BLaER1 treated with 17β-estradiol and CSF1 and Interleukin-3, amounts not matched to agents 10 nM and 100 nM (cell line): ENCODE measurements around the gene LRRD1.

Experiments used
- H3K27ac ChIP-seq, 11 experiments: shearing (Covaris generic); formaldehyde crosslinking; 2 replicates each; pipeline ENCODE4 v1.8.1; 2022
- H3K27me3 ChIP-seq, 11 experiments: shearing (Covaris generic); formaldehyde crosslinking; 2 replicates each; pipeline ENCODE4 v1.8.1; 2022
- H3K36me3 ChIP-seq, 11 experiments: shearing (Covaris generic); formaldehyde crosslinking; 2 replicates each; pipeline ENCODE4 v1.8.1; 2022
- H3K4me1 ChIP-seq, 10 experiments: shearing (Covaris generic); formaldehyde crosslinking; 2 replicates each; pipeline ENCODE4 v1.8.1; 2022
- H3K4me2 ChIP-seq, 11 experiments: shearing (Covaris generic); formaldehyde crosslinking; 2 replicates each; pipeline ENCODE4 v1.8.1; 2022
- H3K4me3 ChIP-seq, 10 experiments: shearing (Covaris generic); formaldehyde crosslinking; 2 replicates each; pipeline ENCODE4 v1.8.1; 2022
- H3K9ac ChIP-seq, 11 experiments: shearing (Covaris generic); formaldehyde crosslinking; 2 replicates each; pipeline ENCODE4 v1.8.1; 2022
- H3K9me3 ChIP-seq, 11 experiments: shearing (Covaris generic); formaldehyde crosslinking; replicated peaks in 1 of 11; 2 replicates each; pipeline ENCODE4 v1.8.1; 2022
- H4K20me1 ChIP-seq, 11 experiments: shearing (Covaris generic); formaldehyde crosslinking; 2 replicates each; pipeline ENCODE4 v1.8.1; 2022
- Cebpa-rat ChIP-seq, 11 experiments: shearing (Covaris generic); IDR thresholded peaks; 2 replicates each; pipeline ENCODE4 v1.8.1; 2022

The LRRD1 gene

DNA sequence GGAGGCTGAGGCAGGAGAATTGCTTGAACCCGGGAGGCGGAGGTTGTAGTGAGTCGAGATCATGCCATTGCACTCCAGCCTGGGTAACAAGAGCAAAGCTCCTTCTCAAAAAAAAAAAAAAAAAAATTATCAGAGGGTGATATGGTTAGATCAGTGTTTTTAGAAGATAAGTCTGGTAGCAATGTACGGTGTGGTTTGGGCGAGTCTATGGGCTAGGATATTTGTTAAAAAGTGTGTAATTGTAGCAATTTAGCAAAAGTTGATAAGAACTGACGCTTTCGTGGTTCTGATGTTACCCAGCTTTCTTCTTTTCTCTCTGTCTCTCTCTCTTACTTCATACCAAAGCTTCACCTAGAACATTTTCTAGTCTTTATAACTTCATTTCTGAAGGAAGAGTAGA lies 37.8 kb downstream of the LRRD1 start:
- no peaks in the 10 kb centered on the region for H3K4me1 ChIP-seq
- H3K27ac ChIP-seq: no peak overlapping the region
- no peaks in the 10 kb centered on the region for H3K36me3 ChIP-seq
- no peak overlapping the region for H3K4me3 ChIP-seq
- H3K4me2 ChIP-seq: no peak overlapping the region
- no peaks in the 10 kb centered on the region for H4K20me1 ChIP-seq
- H3K27me3 ChIP-seq: no peaks in the 10 kb centered on the region
- peaks cover 0 to 39% (median 9%) of the 10 kb centered on the region in 11 experiments; a peak in 16 of 22 replicates for H3K9me3 ChIP-seq
- no peak overlapping the region for H3K9ac ChIP-seq
- TF ChIP-seq Cebpa-rat (IDR thresholded peaks at IDR 0.05): no peak

DNA sequence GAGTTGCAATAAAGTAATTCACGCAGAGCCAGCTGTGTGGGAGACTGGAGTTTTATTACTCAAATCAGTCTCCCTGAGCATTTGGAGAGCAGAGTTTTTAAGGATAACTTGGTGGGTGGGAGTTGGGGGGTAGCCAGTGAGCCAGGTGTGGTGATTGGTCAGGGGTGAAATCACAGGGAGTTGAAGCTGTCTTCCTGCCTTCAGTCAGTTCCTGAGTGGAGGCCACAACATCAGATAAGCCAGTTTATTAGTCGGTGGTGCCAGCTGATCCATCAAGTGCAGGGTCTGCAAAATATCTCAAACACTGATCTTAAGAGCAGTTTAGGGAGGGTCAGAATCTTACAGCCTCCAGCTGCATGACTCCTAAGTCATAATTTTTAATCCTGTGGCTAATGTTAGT lies 41.4 kb downstream of the LRRD1 start:
- H3K4me2 ChIP-seq: no peak overlapping the region
- TF ChIP-seq Cebpa-rat (IDR thresholded peaks at IDR 0.05): no peak
- peaks cover 10 to 23% (median 16%) of the 10 kb centered on the region in 10 experiments; a peak in 19 of 20 replicates for H3K4me1 ChIP-seq
- no peaks in the 10 kb centered on the region for H3K36me3 ChIP-seq
- H4K20me1 ChIP-seq: peaks cover 0 to 9% (median 0%) of the 10 kb centered on the region in 11 experiments; a peak in 7 of 22 replicates
- no peak overlapping the region for H3K4me3 ChIP-seq
- H3K27me3 ChIP-seq: no peaks in the 10 kb centered on the region
- H3K9me3 ChIP-seq: peaks cover 0 to 28% (median 6%) of the 10 kb centered on the region in 11 experiments; a peak in 14 of 22 replicates
- no peak overlapping the region for H3K27ac ChIP-seq
- no peak overlapping the region for H3K9ac ChIP-seq

DNA sequence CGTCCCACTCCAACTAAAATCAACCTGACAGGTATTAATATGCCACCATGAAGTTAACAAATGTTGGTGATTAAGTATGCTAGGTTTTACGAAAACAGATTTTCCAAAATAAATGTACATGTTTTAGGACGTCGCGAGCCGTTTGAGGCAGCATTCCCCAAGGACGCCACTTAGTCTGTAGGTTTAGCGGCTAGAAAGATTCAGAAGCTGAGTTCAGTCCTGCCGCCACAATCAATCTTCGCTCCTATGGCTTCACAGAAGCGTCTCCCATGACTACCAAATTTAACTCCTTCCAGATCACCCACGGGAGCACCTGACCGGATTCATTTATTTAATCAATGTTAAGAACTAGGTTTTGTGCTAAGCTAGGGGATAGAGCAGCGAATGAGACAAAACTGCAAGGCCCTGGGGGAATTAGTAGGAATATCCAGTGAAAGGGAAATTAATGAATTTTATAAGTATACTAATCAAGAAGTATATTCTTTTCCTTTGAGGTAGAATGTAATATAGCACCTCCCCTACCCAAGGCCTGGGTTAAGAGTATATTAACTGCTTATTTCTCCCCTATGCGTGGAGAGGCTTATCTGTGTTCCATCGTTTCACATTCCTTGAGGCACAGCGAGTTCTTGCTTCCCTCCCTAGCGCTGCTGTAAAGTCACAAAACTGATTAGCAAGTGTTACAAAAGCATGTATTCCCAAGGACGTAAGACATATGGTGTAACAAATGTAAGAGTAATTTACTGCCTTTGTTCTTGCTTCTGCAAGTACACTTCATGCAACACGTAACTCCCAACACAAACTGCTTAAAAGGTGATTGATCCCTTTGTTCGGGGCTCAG lies 43.7 kb downstream of the LRRD1 start:
- Histone ChIP-seq H3K27ac (peak overlapping the region; percentile 85 to 95 (median 92)), H3K9ac (peak overlapping the region; percentile 82 to 95 (median 89)), H3K4me3 (peak overlapping the region; percentile 74 to 95 (median 91)), H3K36me3 (peaks cover 0 to 15% (median 11%) of the 10 kb centered on the region in 11 experiments; a peak in 19 of 22 replicates), H3K4me1 (peaks cover 22 to 35% (median 26%) of the 10 kb centered on the region in 10 experiments), H3K4me2 (peak overlapping the region; percentile 71 to 89 (median 79)), H3K27me3 (no peaks in the 10 kb centered on the region), H4K20me1 (peaks cover 0 to 21% (median 0%) of the 10 kb centered on the region in 11 experiments; a peak in 7 of 22 replicates), H3K9me3 (peaks cover 0 to 17% (median 5%) of the 10 kb centered on the region in 11 experiments; a peak in 14 of 22 replicates)
- TF ChIP-seq Cebpa-rat (IDR thresholded peaks at IDR 0.05): no peak

DNA sequence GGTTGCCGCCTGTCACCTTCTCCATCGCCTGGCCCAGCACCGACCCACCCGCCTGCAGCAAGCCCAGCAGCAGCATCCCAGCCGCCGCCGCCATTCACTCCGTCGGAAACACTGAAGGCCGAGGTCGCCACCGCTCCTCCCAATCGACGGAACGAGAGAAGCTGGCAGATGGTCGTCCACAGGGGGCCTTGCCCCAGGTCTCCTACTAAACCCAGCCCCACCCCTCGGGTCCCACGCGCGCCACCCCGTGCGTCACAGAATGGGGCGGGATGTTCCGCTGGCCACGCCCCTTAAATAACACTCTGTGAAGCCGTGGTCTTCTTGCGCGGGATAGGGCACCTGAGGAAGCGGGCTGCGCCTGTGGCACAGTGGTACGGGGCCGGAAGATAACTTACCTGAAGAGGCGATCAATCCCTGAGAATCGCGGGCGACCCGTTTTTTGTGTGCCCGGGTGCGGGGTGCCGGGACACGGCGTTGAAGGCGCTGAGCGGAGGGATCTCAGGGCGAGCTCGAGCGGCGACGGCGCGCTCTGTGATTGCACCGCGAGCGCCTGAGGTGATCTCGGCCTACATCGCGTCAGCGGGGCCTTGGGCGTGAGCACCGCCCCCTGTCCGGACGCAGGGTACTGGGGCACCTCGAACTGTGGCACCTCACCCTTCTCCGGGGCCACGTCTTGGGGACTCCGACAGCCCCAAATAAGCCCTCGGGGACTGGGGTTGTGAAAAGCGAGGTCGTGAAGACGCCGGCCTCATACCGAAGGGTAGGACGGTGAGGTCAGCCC lies 44.5 kb downstream of the LRRD1 start, which contains the start of gene CYP51A1:
TSS of gene CYP51A1 (minus strand) at position 207 of the 781 bp plus-strand sequence. CDS start at position 94, 113 bp downstream.
- H3K36me3 ChIP-seq: peaks cover 3 to 23% (median 19%) of the 10 kb centered on the region in 11 experiments; a peak in 20 of 22 replicates
- no peak for TF ChIP-seq Cebpa-rat (IDR thresholded peaks at IDR 0.05)
- H3K27ac ChIP-seq: peak within 1 kb of the TSS; percentile 85 to 95 (median 92)
- peak within 1 kb of the TSS; percentile 71 to 89 (median 79) for H3K4me2 ChIP-seq
- H3K4me1 ChIP-seq: peaks cover 22 to 35% (median 26%) of the 10 kb centered on the region in 10 experiments
- H3K4me3 ChIP-seq: peak within 1 kb of the TSS; percentile 74 to 95 (median 91)
- H3K9ac ChIP-seq: peak within 1 kb of the TSS; percentile 82 to 95 (median 89)
- peaks cover 0 to 9% (median 0%) of the 10 kb centered on the region in 11 experiments; a peak in 5 of 22 replicates for H3K9me3 ChIP-seq
- peaks cover 0 to 23% (median 0%) of the 10 kb centered on the region in 11 experiments; a peak in 7 of 22 replicates for H4K20me1 ChIP-seq
- H3K27me3 ChIP-seq: no peaks in the 10 kb centered on the region

DNA sequence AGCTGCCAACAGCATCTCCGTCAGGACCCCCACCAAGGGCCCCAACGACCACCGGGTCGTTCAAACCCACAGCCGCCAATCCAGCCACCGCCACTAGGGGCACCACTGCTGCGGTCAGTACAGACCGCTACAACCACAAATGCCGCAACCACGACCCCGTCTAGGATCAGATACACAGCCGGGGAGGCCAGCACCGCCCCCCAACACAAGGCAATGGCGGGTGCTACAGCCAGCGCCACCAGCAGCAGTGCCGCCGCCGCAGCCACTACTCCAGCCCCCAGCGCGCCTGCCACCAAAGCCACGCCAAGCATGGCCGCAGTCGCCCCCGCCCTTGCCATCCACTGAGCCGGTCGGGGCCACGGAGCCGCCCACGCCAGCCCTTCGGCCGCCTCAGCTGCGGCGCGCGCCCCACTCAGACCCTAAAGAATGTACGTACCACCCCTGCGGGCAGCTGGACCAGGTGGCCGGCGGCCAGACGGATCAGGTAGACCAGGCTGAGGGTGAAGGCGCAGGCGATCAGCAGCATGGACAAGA lies 45.1 kb downstream of the LRRD1 start:
- H3K4me3 ChIP-seq: peak overlapping the region; percentile 74 to 95 (median 91)
- peaks cover 3 to 29% (median 23%) of the 10 kb centered on the region in 11 experiments; a peak in 20 of 22 replicates for H3K36me3 ChIP-seq
- H3K27ac ChIP-seq: peak overlapping the region; percentile 85 to 95 (median 92)
- no peak for TF ChIP-seq Cebpa-rat (IDR thresholded peaks at IDR 0.05)
- H3K9me3 ChIP-seq: peaks cover 0 to 5% (median 0%) of the 10 kb centered on the region in 11 experiments; a peak in 2 of 22 replicates
- no peaks in the 10 kb centered on the region for H3K27me3 ChIP-seq
- H3K4me1 ChIP-seq: peaks cover 22 to 35% (median 26%) of the 10 kb centered on the region in 10 experiments
- peak overlapping the region; percentile 71 to 89 (median 79) for H3K4me2 ChIP-seq
- peak overlapping the region; percentile 82 to 95 (median 89) for H3K9ac ChIP-seq
- peaks cover 0 to 23% (median 0%) of the 10 kb centered on the region in 11 experiments; a peak in 7 of 22 replicates for H4K20me1 ChIP-seq

DNA sequence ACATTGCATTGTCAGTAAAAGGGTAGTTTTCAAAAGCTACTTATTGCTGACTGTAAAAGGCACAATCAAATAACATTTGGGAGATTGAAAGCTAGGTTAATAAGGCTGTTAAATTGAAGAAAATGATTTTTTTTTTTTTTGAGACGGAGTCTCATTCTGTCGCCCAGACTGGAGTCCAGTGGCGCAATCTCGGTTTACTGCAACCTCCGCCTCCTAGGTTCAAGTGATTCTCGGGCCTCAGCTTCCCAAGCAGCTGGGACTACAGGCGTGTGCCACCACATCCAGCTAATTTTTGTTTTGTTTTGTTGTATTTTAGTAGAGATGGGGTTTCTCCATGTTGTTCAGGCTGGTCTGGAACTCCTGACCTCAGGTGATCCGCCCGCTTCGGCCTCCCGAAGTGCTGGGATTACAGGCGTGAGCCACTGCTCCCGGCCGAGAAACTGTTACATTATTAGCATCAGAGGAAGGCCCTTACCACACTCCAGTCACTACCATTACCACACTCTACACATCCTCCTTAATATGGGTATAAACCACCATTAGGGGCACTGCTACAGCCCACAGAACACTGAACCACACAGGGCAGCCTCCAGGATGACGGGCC lies 45.7 kb downstream of the LRRD1 start:
- Histone ChIP-seq H3K27me3 (no peaks in the 10 kb centered on the region), H3K4me2 (peak overlapping the region; percentile 71 to 89 (median 79)), H3K4me3 (peak overlapping the region; percentile 74 to 95 (median 91)), H4K20me1 (peaks cover 0 to 23% (median 0%) of the 10 kb centered on the region in 11 experiments; a peak in 7 of 22 replicates), H3K4me1 (peaks cover 22 to 35% (median 26%) of the 10 kb centered on the region in 10 experiments), H3K9me3 (no peaks in the 10 kb centered on the region), H3K36me3 (peaks cover 7 to 35% (median 29%) of the 10 kb centered on the region in 11 experiments; a peak in 21 of 22 replicates), H3K9ac (peak overlapping the region; percentile 82 to 95 (median 89)), H3K27ac (peak overlapping the region; percentile 85 to 95 (median 92); a peak in 21 of 22 replicates)
- TF ChIP-seq Cebpa-rat (IDR thresholded peaks at IDR 0.05): no peak

DNA sequence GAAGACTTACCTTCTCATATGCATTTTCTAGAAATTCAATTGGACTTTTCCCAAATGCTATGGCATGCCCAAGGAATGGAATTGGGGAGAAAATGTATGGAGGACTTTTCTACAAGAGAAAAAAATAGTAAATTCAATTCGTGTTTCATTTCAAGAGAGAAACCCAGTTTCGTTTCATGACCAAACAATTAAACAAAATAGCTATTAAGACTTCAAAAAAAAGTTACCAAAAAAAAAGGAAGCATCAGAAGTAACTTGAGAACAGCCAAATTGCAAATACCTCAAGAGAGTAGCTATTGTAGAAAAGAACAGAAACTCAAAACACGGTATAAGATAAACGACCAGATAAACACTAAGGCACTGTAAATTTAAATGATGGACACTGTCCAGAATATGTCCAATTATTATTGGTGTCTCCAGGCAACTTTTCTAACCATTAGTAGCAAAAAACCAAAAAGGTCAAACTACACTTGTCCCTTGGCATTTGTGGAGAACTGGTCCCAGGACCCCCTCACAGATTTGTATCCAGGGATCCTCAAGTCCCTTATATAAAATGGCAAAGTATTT lies 47.1 kb downstream of the LRRD1 start:
- no peak overlapping the region for H3K4me3 ChIP-seq
- H3K36me3 ChIP-seq: peaks cover 16 to 49% (median 42%) of the 10 kb centered on the region in 11 experiments
- no peaks in the 10 kb centered on the region for H3K9me3 ChIP-seq
- peaks cover 0 to 23% (median 0%) of the 10 kb centered on the region in 11 experiments; a peak in 7 of 22 replicates for H4K20me1 ChIP-seq
- H3K9ac ChIP-seq: no peak overlapping the region
- H3K27ac ChIP-seq: no peak overlapping the region
- TF ChIP-seq Cebpa-rat (IDR thresholded peaks at IDR 0.05): no peak
- H3K4me1 ChIP-seq: peaks cover 22 to 35% (median 26%) of the 10 kb centered on the region in 10 experiments
- peak overlapping the region in 8 of 11 experiments; percentile 71 to 89 (median 81); a peak in 11 of 22 replicates for H3K4me2 ChIP-seq
- H3K27me3 ChIP-seq: no peaks in the 10 kb centered on the region
